Peyer's patch (tissue), 4 donors: ENCODE data around the gene DGKE.

Source experiments
- POLR2A ChIP-seq, 2 donors: fragments of 450-650 bp; IDR thresholded peaks; one replicate each; pipeline ENCODE4 v1.5.1; 2017; ENCODE audit warnings: antibody characterized with exemption in 2 of 2, mild to moderate bottlenecking in 2 of 2, moderate library complexity in 2 of 2
- TF ChIP-seq, protein P1 (sequence below), 6 experiments: fragments of 450-650 bp in 4 of 6; fragments of 200-600 bp in 2 of 6; sonication (generic) in 1 of 6; IDR thresholded peaks; one replicate each; pipeline ENCODE4 v1.5.1; 2017 to 2019; ENCODE audit warnings: antibody characterized with exemption in 6 of 6, mild to moderate bottlenecking in 3 of 6, moderate library complexity in 1 of 6

DNA sequence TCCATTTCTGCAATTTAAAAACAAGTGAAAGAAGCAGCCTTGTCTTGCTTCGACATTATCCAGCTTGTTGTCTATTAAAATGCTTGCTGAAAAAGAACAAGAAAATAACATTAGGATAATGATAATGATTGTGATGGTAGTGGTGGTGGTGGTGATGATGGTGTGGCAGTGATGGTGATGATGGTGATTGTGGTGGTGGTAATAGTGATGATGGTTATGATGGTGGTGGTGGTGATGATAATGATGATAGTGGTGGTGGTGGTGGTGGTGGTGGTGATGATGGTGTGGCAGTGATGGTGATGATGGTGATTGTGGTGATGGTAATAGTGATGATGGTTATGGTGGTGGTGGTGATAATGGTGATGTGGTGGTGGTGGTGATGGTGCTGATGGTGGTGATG is 41.7 kb upstream of the DGKE start:
- TF ChIP-seq, protein P1, sequence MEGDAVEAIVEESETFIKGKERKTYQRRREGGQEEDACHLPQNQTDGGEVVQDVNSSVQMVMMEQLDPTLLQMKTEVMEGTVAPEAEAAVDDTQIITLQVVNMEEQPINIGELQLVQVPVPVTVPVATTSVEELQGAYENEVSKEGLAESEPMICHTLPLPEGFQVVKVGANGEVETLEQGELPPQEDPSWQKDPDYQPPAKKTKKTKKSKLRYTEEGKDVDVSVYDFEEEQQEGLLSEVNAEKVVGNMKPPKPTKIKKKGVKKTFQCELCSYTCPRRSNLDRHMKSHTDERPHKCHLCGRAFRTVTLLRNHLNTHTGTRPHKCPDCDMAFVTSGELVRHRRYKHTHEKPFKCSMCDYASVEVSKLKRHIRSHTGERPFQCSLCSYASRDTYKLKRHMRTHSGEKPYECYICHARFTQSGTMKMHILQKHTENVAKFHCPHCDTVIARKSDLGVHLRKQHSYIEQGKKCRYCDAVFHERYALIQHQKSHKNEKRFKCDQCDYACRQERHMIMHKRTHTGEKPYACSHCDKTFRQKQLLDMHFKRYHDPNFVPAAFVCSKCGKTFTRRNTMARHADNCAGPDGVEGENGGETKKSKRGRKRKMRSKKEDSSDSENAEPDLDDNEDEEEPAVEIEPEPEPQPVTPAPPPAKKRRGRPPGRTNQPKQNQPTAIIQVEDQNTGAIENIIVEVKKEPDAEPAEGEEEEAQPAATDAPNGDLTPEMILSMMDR (IDR thresholded peaks at IDR 0.05), result no peak
- no peak for TF ChIP-seq POLR2A (IDR thresholded peaks at IDR 0.05)
